ENCODE data around the gene CCNF. TPM values are rescaled to one million over a fixed set of nuclear protein-coding genes. Genes with fewer than 3 reads are reported as not detected.

CCNF gene
- total and polyA plus RNA-seq, 4 donors = 0.88 to 46.3 (median 1.8) TPM

GRCh38 chr16:2495041-2495440 is 65.8 kb downstream of the CCNF start:
- WGBS = 93% methylated on average over 5 of the region's 5 CpGs
- TF ChIP-seq HNF4G (IDR thresholded peaks at IDR 0.05) (no peak), ATF3 (IDR thresholded peaks at IDR 0.05) (no peak), JUND (IDR thresholded peaks at IDR 0.05) (no peak), NR2F2 (IDR thresholded peaks at IDR 0.05) (no peak), REST (IDR thresholded peaks at IDR 0.05) (no peak), FOXA2 (IDR thresholded peaks at IDR 0.05) (no peak), FOXA1 (IDR thresholded peaks at IDR 0.05) (no peak), HNF4A (conservative IDR thresholded peaks at IDR 0.05) (no peak), RAD21 (IDR thresholded peaks at IDR 0.05) (no peak)
- H3K9ac ChIP-seq (ENCODE audit: low read depth in 1 of 2, low read length in 2 of 2) = no peak overlapping the region
- H3K4me3 ChIP-seq (ENCODE audit: low read depth in 1 of 3, low read length in 3 of 3) = no peak overlapping the region
- no peak overlapping the region for H3K27ac ChIP-seq (ENCODE audit: low read depth in 1 of 2, low read length in 2 of 2)
- H3K27me3 ChIP-seq (ENCODE audit: control insufficient read depth in 4 of 4, insufficient read depth in 4 of 4, low read length in 3 of 4) = no peaks in the 10 kb centered on the region
- H3K9me3 ChIP-seq (ENCODE audit: control insufficient read depth in 4 of 4, low read length in 3 of 4) = no peaks in the 10 kb centered on the region
- H3K36me3 ChIP-seq (ENCODE audit: control insufficient read depth in 4 of 4, insufficient read depth in 3 of 4, low read depth in 1 of 4, low read length in 3 of 4) = peaks cover 0 to 12% (median 2%) of the 10 kb centered on the region in 4 donors
- no peak for DNase-seq (ENCODE audit: low spot score)
- peaks cover 15 to 33% (median 26%) of the 10 kb centered on the region in 4 donors for H3K4me1 ChIP-seq (ENCODE audit: control insufficient read depth in 4 of 4, insufficient read depth in 4 of 4, low read length in 3 of 4)

GRCh38 chr16:2496223-2497115 is 67.2 kb downstream of the CCNF start:
- no peak overlapping the region for H3K27ac ChIP-seq (ENCODE audit: low read depth in 1 of 2, low read length in 2 of 2)
- no peak for TF ChIP-seq MAX (IDR thresholded peaks at IDR 0.05)
- TF ChIP-seq ATF3 (IDR thresholded peaks at IDR 0.05) = no peak
- TF ChIP-seq FOXA2 (IDR thresholded peaks at IDR 0.05) = no peak
- no peak overlapping the region for H3K9ac ChIP-seq (ENCODE audit: low read depth in 1 of 2, low read length in 2 of 2)
- H3K4me3 ChIP-seq (ENCODE audit: low read depth in 1 of 3, low read length in 3 of 3) = no peak overlapping the region
- DNase-seq (ENCODE audit: low spot score) = no peak
- H3K36me3 ChIP-seq (ENCODE audit: control insufficient read depth in 4 of 4, insufficient read depth in 3 of 4, low read depth in 1 of 4, low read length in 3 of 4) = peaks cover 0 to 9% (median under 1%) of the 10 kb centered on the region in 4 donors
- no peaks in the 10 kb centered on the region for H3K27me3 ChIP-seq (ENCODE audit: control insufficient read depth in 4 of 4, insufficient read depth in 4 of 4, low read length in 3 of 4)
- no peaks in the 10 kb centered on the region for H3K9me3 ChIP-seq (ENCODE audit: control insufficient read depth in 4 of 4, low read length in 3 of 4)
- WGBS = 96% methylated on average over 62 of the region's 62 CpGs
- H3K4me1 ChIP-seq (ENCODE audit: control insufficient read depth in 4 of 4, insufficient read depth in 4 of 4, low read length in 3 of 4) = peaks cover 17 to 39% (median 30%) of the 10 kb centered on the region in 4 donors

GRCh38 chr16:2497116-2497630 is 67.9 kb downstream of the CCNF start:
- DNase-seq (ENCODE audit: low spot score) = no peak
- no peak overlapping the region for H3K4me3 ChIP-seq (ENCODE audit: low read depth in 1 of 3, low read length in 3 of 3)
- WGBS = 37% methylated on average over 21 of the region's 21 CpGs
- H3K9me3 ChIP-seq (ENCODE audit: control insufficient read depth in 4 of 4, low read length in 3 of 4) = no peaks in the 10 kb centered on the region
- peak overlapping the region in 1 of 2 donors; percentile 48 for H3K27ac ChIP-seq (ENCODE audit: low read depth in 1 of 2, low read length in 2 of 2)
- H3K4me1 ChIP-seq (ENCODE audit: control insufficient read depth in 4 of 4, insufficient read depth in 4 of 4, low read length in 3 of 4) = peaks cover 18 to 44% (median 31%) of the 10 kb centered on the region in 4 donors
- H3K27me3 ChIP-seq (ENCODE audit: control insufficient read depth in 4 of 4, insufficient read depth in 4 of 4, low read length in 3 of 4) = no peaks in the 10 kb centered on the region
- H3K36me3 ChIP-seq (ENCODE audit: control insufficient read depth in 4 of 4, insufficient read depth in 3 of 4, low read depth in 1 of 4, low read length in 3 of 4) = peaks cover 0 to 9% (median under 1%) of the 10 kb centered on the region in 4 donors
- H3K9ac ChIP-seq (ENCODE audit: low read depth in 1 of 2, low read length in 2 of 2) = peak overlapping the region in 1 of 2 donors; percentile 58
- TF ChIP-seq TAF1 (conservative IDR thresholded peaks at IDR 0.05) (no peak), HNF4A (conservative IDR thresholded peaks at IDR 0.05) (peak; percentile 62 to 72), ATF3 (IDR thresholded peaks at IDR 0.05) (no peak), YY1 (IDR thresholded peaks at IDR 0.05) (peak; percentile 63), RXRA (IDR thresholded peaks at IDR 0.05) (peak; percentile 89 to 96), JUND (IDR thresholded peaks at IDR 0.05) (no peak), HNF4G (IDR thresholded peaks at IDR 0.05) (no peak), FOXA2 (IDR thresholded peaks at IDR 0.05) (peak; percentile 6), ZBTB33 (IDR thresholded peaks at IDR 0.05) (no peak), NR2F2 (IDR thresholded peaks at IDR 0.05) (peak; percentile 83), CTCF (IDR thresholded peaks at IDR 0.05; ENCODE audit: low read depth, low read length, missing input control) (no peak), RAD21 (IDR thresholded peaks at IDR 0.05) (peak; percentile 67 to 74), FOXA1 (IDR thresholded peaks at IDR 0.05) (no peak), GABPA (IDR thresholded peaks at IDR 0.05 in 1 of 2, conservative IDR thresholded peaks at IDR 0.05 in 1 of 2) (peak in 1 of 2 donors; percentile 21)
